Kidney epithelial cell (primary cell): Measurements from ENCODE around the gene RPS6KA5. TPM values are rescaled to one million over a fixed set of nuclear protein-coding genes. Genes with fewer than 3 reads are reported as not detected.
"Not testable (repeated sequence)": the region's sequence is repeated elsewhere in the genome, so short reads cannot be mapped to it uniquely, and the experiment has no call there.

ENCODE experiments used
- DNase-seq: peaks from one replicate; pipeline ENCODE4 v3.0.0-alpha.2; 2010; ENCODE audit warnings: low read depth
- H3K27me3 ChIP-seq: 2 replicates; pipeline ENCODE4 v1.6.0; 2011; ENCODE audit warnings: low read length; ENCODE audit not compliant: control insufficient read depth, insufficient read depth
- H3K36me3 ChIP-seq: 2 replicates; pipeline ENCODE4 v1.5.1; 2011; ENCODE audit warnings: low read length; ENCODE audit not compliant: control insufficient read depth, insufficient read depth
- H3K4me3 ChIP-seq: 2 replicates; pipeline ENCODE4 v1.5.1; 2011; ENCODE audit warnings: low read depth, mild to moderate bottlenecking, control low read depth, low read length
- CTCF ChIP-seq: IDR thresholded peaks from 2 replicates; pipeline ENCODE4 v1.5.1; 2011; ENCODE audit warnings: mild to moderate bottlenecking, moderate library complexity, low read length, control low read depth, inconsistent platforms; ENCODE audit not compliant: insufficient read depth, poor library complexity, severe bottlenecking
- total RNA-seq: library from RNA; depleted of rRNA; stranded (reverse); fragments of >200 nt; gene quantifications from 2 replicates; pipeline ENCODE4 v1.2.3, GENCODE V29; 2015

RPS6KA5 gene
- total RNA-seq, 1 donor from 2014 or later, result 3.7 TPM

- no peak for TF ChIP-seq CTCF
- H3K36me3 ChIP-seq, result no peaks in the 10 kb centered on the region
These were observed 28.3 kb upstream of the RPS6KA5 start for GRCh38 chr14:91088585-91089235.

GRCh38 chr14:91087470-91087869, 27.0 kb upstream of the RPS6KA5 start:
- not testable (repeated sequence) for H3K4me3 ChIP-seq, H3K27me3 ChIP-seq, H3K36me3 ChIP-seq, DNase-seq

More at GRCh38 chr14:91088585-91089235, 28.3 kb upstream of the RPS6KA5 start:
- no peak for DNase-seq
- Histone ChIP-seq H3K27me3 (no peaks in the 10 kb centered on the region), H3K4me3 (no peak overlapping the region)

GRCh38 chr14:91084516-91084915, 24.1 kb upstream of the RPS6KA5 start:
- H3K4me3 ChIP-seq, result no peak overlapping the region
- no peak for TF ChIP-seq CTCF
- no peaks in the 10 kb centered on the region for H3K36me3 ChIP-seq
- DNase-seq, result no peak
- no peaks in the 10 kb centered on the region for H3K27me3 ChIP-seq

- no peak overlapping the region for H3K4me3 ChIP-seq
- H3K27me3 ChIP-seq, result no peaks in the 10 kb centered on the region
- no peak for DNase-seq
- H3K36me3 ChIP-seq, result no peaks in the 10 kb centered on the region
- TF ChIP-seq CTCF, result no peak
These were observed 21.8 kb upstream of the RPS6KA5 start for GRCh38 chr14:91082282-91082681.

GRCh38 chr14:91080071-91080470, 19.6 kb upstream of the RPS6KA5 start:
- DNase-seq, result no peak
- no peak for TF ChIP-seq CTCF
- Histone ChIP-seq H3K27me3 (no peaks in the 10 kb centered on the region), H3K36me3 (no peaks in the 10 kb centered on the region), H3K4me3 (no peak overlapping the region)

- Histone ChIP-seq H3K36me3 (no peaks in the 10 kb centered on the region), H3K4me3 (no peak overlapping the region), H3K27me3 (no peaks in the 10 kb centered on the region)
- DNase-seq, result no peak
- no peak for TF ChIP-seq CTCF
These were observed 17.8 kb upstream of the RPS6KA5 start for GRCh38 chr14:91078095-91078737.
